H1 (cell line): ENCODE results near the gene OR5C1. TPM values are rescaled to one million over a fixed set of nuclear protein-coding genes. Genes with fewer than 3 reads are reported as not detected.

Source experiments
- CTCF ChIA-PET: fragments of 300-600 bp; sonication (Branson Sonifier 250); formaldehyde crosslinking; loops from one replicate; lab custom pipeline; 2021; ENCODE audit not compliant: partially characterized antibody; lab: Charles Lee
- POLR2A ChIA-PET: fragments of 300-600 bp; sonication (Branson Sonifier 250); formaldehyde crosslinking; loops from one replicate; lab custom pipeline; 2021; ENCODE audit warnings: inconsistent platforms; ENCODE audit not compliant: partially characterized antibody; lab: Charles Lee
- DNase-seq, 2 experiments: peaks; one replicate each; pipeline versions ENCODE4 v3.0.0 to v3.0.0-alpha.2; 2010 to 2022; ENCODE audit warnings: low spot score in 2 of 2, low read depth in 1 of 2, mixed read lengths in 1 of 2
- FAIRE-seq: peaks from 2 replicates; lab custom pipeline; 2011; peaks lifted over from hg19 to GRCh38; lab: Jason Lieb, UNC
- H2AFZ ChIP-seq: 2 replicates; pipeline ENCODE4 v1.8.1; 2012; ENCODE audit warnings: low read length, inconsistent platforms
- H2AK5ac ChIP-seq: 2 replicates; pipeline ENCODE4 v1.6.1; 2013; ENCODE audit warnings: low read depth, low read length
- H2BK120ac ChIP-seq: replicated peaks from 2 replicates; pipeline ENCODE3; 2013; ENCODE audit warnings: low read depth, low read length, inconsistent platforms
- H2BK12ac ChIP-seq: 2 replicates; pipeline ENCODE4 v1.6.1; 2013; ENCODE audit warnings: low read depth, low read length
- H2BK15ac ChIP-seq: 2 replicates; pipeline ENCODE4 v1.6.1; 2013; ENCODE audit warnings: low read length
- H2BK20ac ChIP-seq: 2 replicates; pipeline ENCODE4 v1.6.1; 2013; ENCODE audit warnings: low read length
- H2BK5ac ChIP-seq: 2 replicates; pipeline ENCODE4 v1.6.1; 2013; ENCODE audit warnings: low read depth, low read length
- H3K14ac ChIP-seq: 2 replicates; pipeline ENCODE4 v1.6.1; 2013; ENCODE audit warnings: inconsistent platforms; ENCODE audit not compliant: insufficient read length
- H3K18ac ChIP-seq: 2 replicates; pipeline ENCODE4 v1.6.1; 2013; ENCODE audit warnings: low read length; ENCODE audit errors: extremely low read depth
- H3K23ac ChIP-seq: 2 replicates; pipeline ENCODE4 v1.6.1; 2013; ENCODE audit warnings: inconsistent platforms; ENCODE audit not compliant: insufficient read length
- H3K23me2 ChIP-seq: 2 replicates; pipeline ENCODE4 v1.6.1; 2013; ENCODE audit warnings: low read depth, low read length
- H3K27ac ChIP-seq: 2 replicates; pipeline ENCODE4 v1.6.1; 2011; ENCODE audit warnings: low read depth, low read length, inconsistent platforms
- H3K27me3 ChIP-seq, 4 experiments: replicated peaks in 1 of 4; 1 replicate in 1 of 4; 2 replicates in 3 of 4; pipeline versions ENCODE4 v1.6.1 to v1.8.1; 2011 to 2013; ENCODE audit warnings: low read length in 3 of 4, mild to moderate bottlenecking in 3 of 4, inconsistent platforms in 2 of 4, mixed read lengths in 2 of 4, moderate library complexity in 1 of 4; ENCODE audit not compliant: control insufficient read depth in 3 of 4, insufficient read depth in 3 of 4; ENCODE audit errors: extremely low read depth in 1 of 4
- H3K36me3 ChIP-seq, 4 experiments: 2 replicates each; pipeline versions ENCODE4 v1.6.1 to v1.8.1; 2011 to 2013; ENCODE audit warnings: mild to moderate bottlenecking in 4 of 4, low read length in 3 of 4, moderate library complexity in 2 of 4, control low read depth in 1 of 4, inconsistent platforms in 1 of 4; ENCODE audit not compliant: insufficient read depth in 4 of 4, control insufficient read depth in 2 of 4
- H3K4ac ChIP-seq: replicated peaks from 2 replicates; pipeline ENCODE3; 2013; ENCODE audit warnings: low read length, low read depth, mixed read lengths, inconsistent platforms; ENCODE audit not compliant: insufficient read length
- H3K4me1 ChIP-seq, 4 experiments: replicated peaks in 1 of 4; 1 replicate in 1 of 4; 2 replicates in 3 of 4; pipeline versions ENCODE4 v1.6.1 to v1.8.1; 2011 to 2013; ENCODE audit warnings: low read length in 3 of 4, inconsistent platforms in 2 of 4, mixed read lengths in 1 of 4; ENCODE audit not compliant: insufficient read depth in 4 of 4, control insufficient read depth in 3 of 4
- H3K4me2 ChIP-seq, 2 experiments: 2 replicates each; pipeline versions ENCODE4 v1.6.1 to v1.8.1; 2011 to 2013; ENCODE audit warnings: low read depth in 2 of 2, low read length in 2 of 2, control low read depth in 1 of 2, inconsistent platforms in 1 of 2, mild to moderate bottlenecking in 1 of 2; ENCODE audit not compliant: insufficient read depth in 1 of 2
- H3K4me3 ChIP-seq, 4 experiments: fragments of 200-600, 300-600 bp in 1 of 4; sonication (generic), shearing (Covaris generic), sonication (Bioruptor Twin) in 1 of 4; 2 replicates each; pipeline versions ENCODE4 v1.5.1 to v1.8.1; 2011 to 2016; ENCODE audit warnings: low read length in 4 of 4, low read depth in 3 of 4, control low read depth in 2 of 4, inconsistent platforms in 2 of 4, mild to moderate bottlenecking in 2 of 4, mixed read lengths in 1 of 4, moderate library complexity in 1 of 4; ENCODE audit not compliant: insufficient read depth in 2 of 4; ENCODE audit errors: extremely low read depth in 1 of 4
- H3K56ac ChIP-seq: replicated peaks from 2 replicates; pipeline ENCODE3; 2013; ENCODE audit warnings: low read depth, mild to moderate bottlenecking, mixed read lengths, low read length, inconsistent platforms; ENCODE audit not compliant: insufficient read length
- H3K79me1 ChIP-seq: 2 replicates; pipeline ENCODE4 v1.6.1; 2013; ENCODE audit warnings: low read depth, low read length, control low read depth
- H3K79me2 ChIP-seq, 2 experiments: 2 replicates each; pipeline versions ENCODE4 v1.6.1 to v1.8.1; 2012 to 2013; ENCODE audit warnings: low read length in 2 of 2, mild to moderate bottlenecking in 2 of 2, inconsistent platforms in 1 of 2; ENCODE audit not compliant: insufficient read depth in 2 of 2, control insufficient read depth in 1 of 2
- H3K9ac ChIP-seq, 4 experiments: replicated peaks in 1 of 4; 1 replicate in 1 of 4; 2 replicates in 3 of 4; pipeline versions ENCODE4 v1.6.1 to v1.8.1; 2011 to 2013; ENCODE audit warnings: low read depth in 3 of 4, low read length in 3 of 4, control low read depth in 2 of 4, mild to moderate bottlenecking in 2 of 4, moderate library complexity in 2 of 4, inconsistent platforms in 1 of 4; ENCODE audit errors: extremely low read depth in 1 of 4
- H3K9me3 ChIP-seq, 2 experiments: 2 replicates each; pipeline versions ENCODE4 v1.6.1 to v1.8.1; 2012 to 2013; ENCODE audit warnings: mild to moderate bottlenecking in 2 of 2, moderate library complexity in 2 of 2, control low read depth in 1 of 2, inconsistent platforms in 1 of 2, low read depth in 1 of 2, low read length in 1 of 2, mixed read lengths in 1 of 2; ENCODE audit not compliant: insufficient read depth in 2 of 2
- H4K20me1 ChIP-seq, 2 experiments: replicated peaks in 1 of 2; 2 replicates each; pipeline versions ENCODE3 to v1.8.1; 2011 to 2013; ENCODE audit warnings: inconsistent platforms in 2 of 2, low read length in 2 of 2, mild to moderate bottlenecking in 1 of 2; ENCODE audit not compliant: insufficient read depth in 2 of 2, control insufficient read depth in 1 of 2
- H4K5ac ChIP-seq: 2 replicates; pipeline ENCODE4 v1.6.1; 2013; ENCODE audit warnings: low read length, low read depth, mixed read lengths, inconsistent platforms; ENCODE audit not compliant: insufficient read length
- H4K8ac ChIP-seq: 2 replicates; pipeline ENCODE4 v1.8.0; 2013; ENCODE audit warnings: mild to moderate bottlenecking, moderate library complexity, low read length, inconsistent platforms; ENCODE audit not compliant: insufficient read depth; ENCODE audit errors: extremely low read depth
- H4K91ac ChIP-seq: replicated peaks from 2 replicates; pipeline ENCODE3; 2013; ENCODE audit warnings: low read length, mixed read lengths, inconsistent platforms; ENCODE audit not compliant: insufficient read length
- BRCA1 ChIP-seq: IDR thresholded peaks from 2 replicates; pipeline ENCODE4 v1.6.1; 2012; ENCODE audit warnings: low read depth, low read length, improper control_type of control experiment
- CBX8 ChIP-seq: fragments of 300-800, 300-1000 bp; sonication (generic); IDR thresholded peaks from 2 replicates; pipeline ENCODE4 v1.7.1; 2016; ENCODE audit warnings: low read depth, low read length, borderline replicate concordance
- KDM1A ChIP-seq: fragments of 200-600, 300-600 bp; sonication (generic); IDR thresholded peaks from 2 replicates; pipeline ENCODE4 v1.7.1; 2016; ENCODE audit warnings: mild to moderate bottlenecking, low read length, borderline replicate concordance
- RBBP5 ChIP-seq: IDR thresholded peaks from 2 replicates; pipeline ENCODE4 v1.7.1; 2012; ENCODE audit warnings: low read depth, mild to moderate bottlenecking, inconsistent platforms, low read length, moderate library complexity, borderline replicate concordance
- ZNF274 ChIP-seq: IDR thresholded peaks from 2 replicates; pipeline ENCODE4 v1.7.0; 2012; ENCODE audit warnings: low read length, borderline replicate concordance; ENCODE audit errors: extremely low read depth
- WGBS, 2 experiments: shearing (Covaris generic) in 1 of 2; methylation state at CpG; one replicate each; pipeline versions ENCODE4 v1.1.6 to v1.1.7; 2013 to 2015; ENCODE audit warnings: low lambda C conversion rate in 2 of 2, mixed read lengths in 2 of 2, inconsistent platforms in 1 of 2, low coverage in 1 of 2, missing lambda C conversion rate in 1 of 2; ENCODE audit not compliant: insufficient replicate concordance in 2 of 2, insufficient coverage in 1 of 2, insufficient read length in 1 of 2; ENCODE audit errors: extremely low coverage in 1 of 2, missing lambda C conversion rate in 1 of 2; 5-methylcytosine and 5-hydroxymethylcytosine counted together
- polyA plus RNA-seq, 7 experiments: library from polyadenylated mRNA; depleted of rRNA in 3 of 7; stranded (reverse) in 5 of 7; unstranded in 2 of 7; fragments of >200 nt in 5 of 7; fragments of 200-250 nt in 2 of 7; gene quantifications; 1 replicate in 5 of 7; 2 replicates in 1 of 7; 4 replicates in 1 of 7; pipeline versions ENCODE4 v1.2.1 to v1.2.3, GENCODE V29; 2011 to 2013; ENCODE audit warnings: missing spikeins in 2 of 7, mixed read lengths in 2 of 7
- total RNA-seq: library from RNA; stranded (reverse); fragmentation: NEBNext Ultra II Directional; extraction: Animal tissue kit (Norgen Biotek cat#: 25700); gene quantifications from 2 replicates; pipeline ENCODE4 v1.2.1, GENCODE V29; 2021
- TF ChIP-seq, protein P1 (sequence below): IDR thresholded peaks from 2 replicates; pipeline ENCODE4 v1.6.1; 2011; ENCODE audit warnings: low read length, improper control_type of control experiment
- TF ChIP-seq, protein P2 (sequence below): IDR thresholded peaks from 2 replicates; pipeline ENCODE4 v1.6.1; 2011; ENCODE audit warnings: low read depth, mild to moderate bottlenecking, low read length; ENCODE audit not compliant: insufficient read depth
- TF ChIP-seq, protein P3 (sequence below): IDR thresholded peaks from 2 replicates; pipeline ENCODE4 v1.6.1; 2012; ENCODE audit warnings: low read length, inconsistent platforms

OR5C1 gene
- total and polyA plus RNA-seq, 2 of the 8 experiments (the other 6 are each of a cell fraction or from before 2014, with no cell fraction given): not detected

DNA sequence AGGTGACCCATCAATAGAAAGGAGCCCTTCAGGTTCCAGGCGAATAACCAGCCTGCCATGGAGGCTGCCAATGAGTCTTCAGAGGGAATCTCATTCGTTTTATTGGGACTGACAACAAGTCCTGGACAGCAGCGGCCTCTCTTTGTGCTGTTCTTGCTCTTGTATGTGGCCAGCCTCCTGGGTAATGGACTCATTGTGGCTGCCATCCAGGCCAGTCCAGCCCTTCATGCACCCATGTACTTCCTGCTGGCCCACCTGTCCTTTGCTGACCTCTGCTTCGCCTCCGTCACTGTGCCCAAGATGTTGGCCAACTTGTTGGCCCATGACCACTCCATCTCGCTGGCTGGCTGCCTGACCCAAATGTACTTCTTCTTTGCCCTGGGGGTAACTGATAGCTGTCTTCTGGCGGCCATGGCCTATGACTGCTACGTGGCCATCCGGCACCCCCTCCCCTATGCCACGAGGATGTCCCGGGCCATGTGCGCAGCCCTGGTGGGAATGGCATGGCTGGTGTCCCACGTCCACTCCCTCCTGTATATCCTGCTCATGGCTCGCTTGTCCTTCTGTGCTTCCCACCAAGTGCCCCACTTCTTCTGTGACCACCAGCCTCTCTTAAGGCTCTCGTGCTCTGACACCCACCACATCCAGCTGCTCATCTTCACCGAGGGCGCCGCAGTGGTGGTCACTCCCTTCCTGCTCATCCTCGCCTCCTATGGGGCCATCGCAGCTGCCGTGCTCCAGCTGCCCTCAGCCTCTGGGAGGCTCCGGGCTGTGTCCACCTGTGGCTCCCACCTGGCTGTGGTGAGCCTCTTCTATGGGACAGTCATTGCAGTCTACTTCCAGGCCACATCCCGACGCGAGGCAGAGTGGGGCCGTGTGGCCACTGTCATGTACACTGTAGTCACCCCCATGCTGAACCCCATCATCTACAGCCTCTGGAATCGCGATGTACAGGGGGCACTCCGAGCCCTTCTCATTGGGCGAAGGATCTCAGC, 11.6 kb downstream of the OR5C1 start, which contains the start of gene OR1K1:
TSS of gene OR1K1 (plus strand) at position 58 of the 995 bp plus-strand sequence. CDS start at position 58, 0 bp downstream.
- no peaks in the 10 kb centered on the region for H3K36me3 ChIP-seq
- no peaks in the 10 kb centered on the region for H4K20me1 ChIP-seq
- H4K5ac ChIP-seq: no peak within 1 kb of the TSS
- H3K9me3 ChIP-seq: peaks cover 52 to 53% of the 10 kb centered on the region in 2 experiments
- ChIA-PET POLR2A (no interaction called here), CTCF (no interaction called here)
- 91% methylated on average over 30 of the region's 30 CpGs; no CpG with 5 or more reads in 1 of the 2 experiments for WGBS, 2 experiments
- H3K56ac ChIP-seq: no peak within 1 kb of the TSS
- no peak within 1 kb of the TSS for H3K27ac ChIP-seq
- no peak within 1 kb of the TSS for H3K4ac ChIP-seq
- H2BK20ac ChIP-seq: no peak within 1 kb of the TSS
- no peaks in the 10 kb centered on the region for H3K27me3 ChIP-seq
- H3K23me2 ChIP-seq: no peaks in the 10 kb centered on the region
- no peak within 1 kb of the TSS; the same call in 1 of the 2 replicates for H4K8ac ChIP-seq
- no peak within 1 kb of the TSS for H4K91ac ChIP-seq
- H3K79me2 ChIP-seq: no peaks in the 10 kb centered on the region
- DNase-seq (no peak), FAIRE-seq (no peak)
- H2AFZ ChIP-seq: no peak within 1 kb of the TSS
- no peak within 1 kb of the TSS for H3K9ac ChIP-seq
- no peak within 1 kb of the TSS for H3K18ac ChIP-seq
- no peak within 1 kb of the TSS for H2AK5ac ChIP-seq
- H2BK5ac ChIP-seq: no peak within 1 kb of the TSS
- H3K14ac ChIP-seq: no peak within 1 kb of the TSS
- no peak within 1 kb of the TSS for H3K4me2 ChIP-seq
- no peaks in the 10 kb centered on the region for H3K79me1 ChIP-seq
- H3K4me3 ChIP-seq: no peak within 1 kb of the TSS
- H3K4me1 ChIP-seq: no peaks in the 10 kb centered on the region
- H3K23ac ChIP-seq: no peak within 1 kb of the TSS
- no peak within 1 kb of the TSS for H2BK12ac ChIP-seq
- no peak within 1 kb of the TSS for H2BK15ac ChIP-seq
- H2BK120ac ChIP-seq: no peak within 1 kb of the TSS
- TF ChIP-seq, protein P1, sequence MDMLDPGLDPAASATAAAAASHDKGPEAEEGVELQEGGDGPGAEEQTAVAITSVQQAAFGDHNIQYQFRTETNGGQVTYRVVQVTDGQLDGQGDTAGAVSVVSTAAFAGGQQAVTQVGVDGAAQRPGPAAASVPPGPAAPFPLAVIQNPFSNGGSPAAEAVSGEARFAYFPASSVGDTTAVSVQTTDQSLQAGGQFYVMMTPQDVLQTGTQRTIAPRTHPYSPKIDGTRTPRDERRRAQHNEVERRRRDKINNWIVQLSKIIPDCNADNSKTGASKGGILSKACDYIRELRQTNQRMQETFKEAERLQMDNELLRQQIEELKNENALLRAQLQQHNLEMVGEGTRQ: no peak
- TF ChIP-seq BRCA1 (no peak), KDM1A (no peak), ZNF274 (no peak), CBX8 (no peak), RBBP5 (no peak)
- TF ChIP-seq, protein P2, sequence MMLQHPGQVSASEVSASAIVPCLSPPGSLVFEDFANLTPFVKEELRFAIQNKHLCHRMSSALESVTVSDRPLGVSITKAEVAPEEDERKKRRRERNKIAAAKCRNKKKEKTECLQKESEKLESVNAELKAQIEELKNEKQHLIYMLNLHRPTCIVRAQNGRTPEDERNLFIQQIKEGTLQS: no peak
- TF ChIP-seq, protein P3, sequence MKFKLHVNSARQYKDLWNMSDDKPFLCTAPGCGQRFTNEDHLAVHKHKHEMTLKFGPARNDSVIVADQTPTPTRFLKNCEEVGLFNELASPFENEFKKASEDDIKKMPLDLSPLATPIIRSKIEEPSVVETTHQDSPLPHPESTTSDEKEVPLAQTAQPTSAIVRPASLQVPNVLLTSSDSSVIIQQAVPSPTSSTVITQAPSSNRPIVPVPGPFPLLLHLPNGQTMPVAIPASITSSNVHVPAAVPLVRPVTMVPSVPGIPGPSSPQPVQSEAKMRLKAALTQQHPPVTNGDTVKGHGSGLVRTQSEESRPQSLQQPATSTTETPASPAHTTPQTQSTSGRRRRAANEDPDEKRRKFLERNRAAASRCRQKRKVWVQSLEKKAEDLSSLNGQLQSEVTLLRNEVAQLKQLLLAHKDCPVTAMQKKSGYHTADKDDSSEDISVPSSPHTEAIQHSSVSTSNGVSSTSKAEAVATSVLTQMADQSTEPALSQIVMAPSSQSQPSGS: no peak
